ENCODE data around the gene ZBTB2.
A peak's percentile ranks its signal among the peaks of the same experiment; 100 is the strongest.
"Not testable (repeated sequence)": the region's sequence is repeated elsewhere in the genome, so short reads cannot be mapped to it uniquely, and the experiment has no call there.

The ZBTB2 gene

DNA sequence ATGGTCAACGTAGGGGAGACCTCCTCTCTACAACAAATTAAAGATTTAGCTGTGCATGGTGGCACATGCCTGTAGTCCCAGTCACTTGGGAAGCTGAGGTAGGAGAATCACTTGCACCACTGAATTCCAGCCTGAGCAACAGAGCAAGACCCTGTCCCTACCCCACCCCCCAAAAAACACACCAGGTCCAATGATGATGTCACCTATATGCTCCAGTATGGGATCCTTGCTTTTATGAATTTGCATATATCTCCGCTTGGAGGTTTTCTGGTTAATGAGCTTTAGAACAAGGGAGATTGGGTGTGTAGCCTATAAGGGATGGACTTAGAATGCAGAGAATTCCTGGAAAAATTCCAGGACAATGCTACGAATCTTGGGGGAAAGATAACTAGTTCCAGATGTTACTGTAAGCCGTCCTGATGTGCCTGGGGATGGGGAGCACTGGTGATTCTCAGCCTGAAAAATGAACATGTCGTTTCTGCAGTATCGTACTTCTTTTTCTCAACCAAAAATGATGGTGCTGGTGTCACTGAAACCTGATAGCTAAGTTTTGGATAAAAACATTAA, 61.1 kb downstream of the ZBTB2 start:
- DNase-seq (ENCODE audit: low read depth), result no peak

GRCh38 chr6:151327101-151327500, 64.3 kb downstream of the ZBTB2 start:
- no peak for DNase-seq (ENCODE audit: low read depth)

GRCh38 chr6:151326116-151326825, 65.1 kb downstream of the ZBTB2 start:
- DNase-seq (ENCODE audit: low read depth), result no peak

DNA sequence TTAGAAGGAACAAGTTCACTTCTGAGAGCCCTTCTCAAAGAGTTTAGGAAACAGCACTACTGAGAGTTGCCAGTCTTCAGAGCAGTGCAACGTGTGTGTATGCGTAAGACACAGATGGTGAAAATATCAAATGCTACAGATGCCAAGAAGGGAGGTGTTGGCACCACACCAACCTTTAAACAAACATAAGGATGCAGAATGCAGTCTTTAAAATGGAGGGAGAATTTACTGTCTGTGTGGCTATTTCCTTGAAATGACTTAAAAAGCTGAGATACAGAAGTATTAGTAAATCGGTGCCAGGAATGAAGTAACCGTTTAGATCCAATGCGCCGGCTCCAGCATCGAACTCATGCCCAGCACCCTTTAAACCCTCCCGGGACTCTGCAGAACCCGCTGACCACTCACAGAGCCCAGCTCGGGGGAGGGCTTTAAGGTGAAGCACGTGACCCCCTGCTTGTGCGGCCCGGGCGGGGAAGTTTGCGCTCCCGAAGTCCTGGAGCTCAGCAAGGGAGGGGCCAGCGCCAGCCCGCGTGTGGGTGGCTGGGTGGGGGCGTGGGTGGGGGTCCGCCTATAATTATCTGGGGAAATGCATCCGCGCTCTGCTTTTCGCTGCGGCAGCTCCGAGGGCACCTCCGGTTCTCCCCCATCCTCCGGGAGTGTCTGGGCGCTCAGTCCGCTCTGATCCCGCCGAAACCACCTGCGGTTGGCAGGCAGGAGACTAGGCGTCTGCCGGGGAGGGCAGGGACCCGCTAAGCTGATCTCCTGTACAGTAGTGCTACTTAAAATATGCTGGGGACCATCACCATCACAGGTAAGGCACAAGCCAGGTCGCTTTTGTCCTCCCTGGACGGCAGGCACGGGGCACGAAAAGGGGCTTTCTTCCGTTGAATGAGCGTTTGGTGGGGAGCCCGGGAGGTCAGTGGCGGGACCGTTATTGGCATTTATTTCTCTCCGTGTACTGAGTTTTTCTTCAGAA, 66.0 kb downstream of the ZBTB2 start:
- no peak for DNase-seq (ENCODE audit: low read depth)

- DNase-seq (ENCODE audit: low read depth), result no peak
Observed at GRCh38 chr6:151324488-151324825, 66.9 kb downstream of the ZBTB2 start.

GRCh38 chr6:151323791-151324487, 67.4 kb downstream of the ZBTB2 start:
- peak; percentile 63 for DNase-seq (ENCODE audit: low read depth)

GRCh38 chr6:151322570-151322969, 68.8 kb downstream of the ZBTB2 start:
- DNase-seq (ENCODE audit: low read depth), result no peak

- DNase-seq (ENCODE audit: low read depth), result no peak
Observed at GRCh38 chr6:151321438-151321837, 69.9 kb downstream of the ZBTB2 start.

DNA sequence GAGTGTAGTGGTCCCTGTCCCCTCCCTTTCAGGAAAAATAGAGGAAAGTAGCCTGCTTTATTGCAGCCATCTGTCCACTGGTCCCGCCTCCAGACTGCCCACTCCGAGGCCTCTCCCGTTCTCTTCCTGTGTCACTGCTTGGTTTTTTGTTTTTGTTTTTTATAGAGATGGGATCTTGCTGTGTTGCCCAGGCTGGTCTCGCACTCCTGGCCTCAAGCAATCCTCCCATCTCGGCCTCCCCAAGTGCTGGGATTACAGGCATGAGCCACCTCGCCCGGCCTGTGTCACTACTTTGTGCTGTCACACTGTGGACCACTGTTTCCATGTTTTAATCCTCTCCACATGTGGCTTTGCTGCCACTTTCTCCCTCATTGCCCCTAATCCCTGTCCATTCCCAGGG, 71.2 kb downstream of the ZBTB2 start:
- DNase-seq (ENCODE audit: low read depth), result no peak

DNA sequence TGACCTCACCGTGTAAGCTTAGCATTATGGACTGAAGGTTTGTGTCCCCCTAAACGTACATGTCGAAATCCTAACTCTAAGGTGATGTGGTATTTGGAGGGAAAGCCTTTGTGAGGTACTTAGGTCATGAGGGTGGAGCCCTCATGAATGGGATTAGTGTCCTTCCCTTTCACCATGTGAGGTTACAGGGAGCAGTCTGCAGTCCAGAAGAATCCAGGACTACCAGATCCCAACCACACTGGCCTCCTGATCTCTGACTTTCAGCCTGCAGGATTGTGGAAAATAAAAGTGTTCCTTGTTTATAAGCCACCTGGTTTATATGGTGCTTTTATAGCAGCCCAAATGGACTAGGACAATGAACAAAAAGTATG, 73.4 kb downstream of the ZBTB2 start:
- DNase-seq (ENCODE audit: low read depth), result no peak

DNA sequence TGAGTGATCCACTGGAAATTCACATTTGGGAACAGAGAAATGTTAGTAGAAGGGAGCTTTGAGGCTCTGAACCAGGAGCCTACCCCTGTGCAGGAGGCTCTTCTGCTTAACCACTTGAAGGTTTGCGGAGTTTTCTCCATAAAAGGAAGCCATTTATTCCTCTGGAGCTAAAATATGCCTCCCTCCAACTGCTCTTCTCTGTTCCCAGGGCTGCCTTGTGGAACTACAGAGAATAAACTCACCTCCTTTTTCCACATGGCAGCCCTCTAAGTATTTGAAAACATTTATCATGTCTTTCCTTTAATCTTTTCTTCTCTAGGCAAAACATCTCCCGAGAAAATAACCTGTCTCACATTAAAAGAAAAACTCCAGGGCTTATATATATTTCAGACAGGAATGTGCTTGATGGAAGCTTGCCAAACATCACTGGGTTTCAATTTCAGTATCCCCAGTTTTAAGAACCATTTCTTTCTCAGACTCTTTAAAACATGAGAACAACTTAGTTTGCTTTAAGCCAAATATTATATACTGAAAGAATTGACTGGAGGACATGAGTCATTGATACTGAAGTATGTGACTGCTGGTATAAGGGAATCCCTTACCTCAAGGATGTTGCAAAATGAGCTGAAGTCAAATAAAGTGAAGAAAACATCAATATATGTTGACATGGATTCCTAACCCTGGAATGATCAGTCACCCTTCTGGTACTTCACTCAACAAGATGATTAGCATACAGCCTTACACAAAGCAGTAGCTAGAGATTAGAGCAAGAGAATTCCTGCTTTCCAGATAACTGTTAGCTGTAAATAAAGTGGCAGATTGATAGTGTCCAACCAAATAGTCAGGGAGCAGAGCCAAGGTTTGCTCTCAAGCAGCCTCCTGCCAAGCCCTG, 74.0 kb downstream of the ZBTB2 start:
- no peak for DNase-seq (ENCODE audit: low read depth)

DNA sequence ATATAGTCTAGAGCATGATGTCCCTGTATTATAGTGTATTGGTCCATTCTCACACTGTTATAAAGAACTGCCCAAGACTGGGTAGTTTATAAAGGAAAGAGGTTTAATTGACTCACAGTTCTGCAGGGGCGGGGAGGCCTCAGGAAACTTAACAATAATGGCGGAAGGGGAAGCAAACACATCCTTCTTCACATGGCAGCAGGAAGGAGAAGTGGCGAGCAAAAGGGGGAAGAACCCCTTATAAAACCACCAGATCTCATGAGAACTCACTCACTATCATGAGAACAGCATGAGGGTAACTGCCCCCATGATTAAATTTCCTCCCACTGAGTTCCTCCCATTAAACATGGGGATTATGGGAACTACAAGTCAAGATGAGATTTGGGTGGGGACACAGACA, 75.7 kb downstream of the ZBTB2 start:
- not testable (repeated sequence) for DNase-seq (ENCODE audit: low read depth)

Data from activated T-cell treated with anti-CD3 and anti-CD28 coated beads for 48 hours (primary cell).